T follicular helper cell (primary cell): ENCODE measurements around the gene SORD.
"Not testable (repeated sequence)": the region's sequence is repeated elsewhere in the genome, so short reads cannot be mapped to it uniquely, and the experiment has no call there.

Experiments
- DNase-seq: peaks from one replicate; pipeline ENCODE4 v3.0.0-alpha.2; 2020; ENCODE audit warnings: low read depth

SORD gene

DNA sequence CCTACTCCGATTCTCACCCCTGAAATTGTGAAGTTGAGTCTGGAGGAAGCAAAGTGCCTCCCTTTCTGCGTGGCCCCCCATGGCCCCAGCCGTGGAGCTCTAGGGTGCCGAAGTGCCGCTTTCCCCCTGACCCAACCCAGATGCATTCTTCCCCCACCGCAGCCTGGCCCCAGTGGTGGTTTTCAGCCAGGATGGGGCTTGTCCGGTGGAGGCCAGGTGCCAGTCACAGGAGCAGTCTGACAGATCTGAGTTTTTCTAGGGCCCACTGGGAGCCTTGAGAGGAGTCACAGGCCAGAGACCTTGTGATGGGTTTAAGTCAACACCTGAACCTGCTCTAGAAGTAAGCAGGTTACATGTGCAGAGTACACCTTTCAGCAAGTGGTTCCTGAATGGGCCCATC is 39.3 kb downstream of the SORD start:
- not testable (repeated sequence) for DNase-seq

DNA sequence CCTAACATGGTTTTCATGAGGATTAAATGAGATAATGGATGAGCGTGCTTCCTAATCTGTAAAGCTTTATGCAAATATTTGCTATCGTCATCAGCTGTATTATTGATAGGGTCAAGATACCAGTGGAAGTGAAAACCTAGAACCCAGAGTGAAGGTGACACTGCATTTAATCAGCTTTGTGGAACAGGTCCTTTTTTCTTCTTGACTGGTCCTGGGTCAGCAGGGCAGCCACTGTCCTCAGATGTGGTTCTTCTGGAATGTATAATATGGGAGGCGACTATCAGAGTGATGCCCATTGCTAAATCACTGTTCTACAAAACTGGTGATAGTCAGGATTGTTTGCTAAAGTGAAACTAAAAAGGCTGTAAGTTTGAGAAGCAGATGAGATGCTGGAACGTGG is 41.4 kb downstream of the SORD start:
- no peak for DNase-seq

DNA sequence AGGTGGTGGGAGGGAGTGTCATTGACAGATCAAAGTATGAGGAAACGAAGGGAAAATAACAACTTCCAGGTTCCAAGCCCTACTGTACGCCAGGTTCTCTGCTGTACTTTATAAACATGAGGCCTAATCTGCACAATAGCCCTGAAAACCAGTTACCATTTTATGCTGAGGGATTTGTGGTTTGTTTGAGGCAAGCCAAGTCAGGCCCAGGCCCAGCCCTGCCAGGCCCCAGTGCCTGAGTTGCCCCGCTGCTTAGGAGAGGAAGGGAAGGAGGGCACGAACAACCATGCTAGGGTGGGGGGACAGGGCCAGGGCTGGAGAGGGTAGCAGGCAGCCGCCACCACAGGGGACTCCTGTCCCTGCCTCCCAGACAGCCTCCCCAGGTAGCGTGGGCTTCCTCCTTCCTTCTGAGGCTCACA is 47.0 kb downstream of the SORD start:
- not testable (repeated sequence) for DNase-seq

DNA sequence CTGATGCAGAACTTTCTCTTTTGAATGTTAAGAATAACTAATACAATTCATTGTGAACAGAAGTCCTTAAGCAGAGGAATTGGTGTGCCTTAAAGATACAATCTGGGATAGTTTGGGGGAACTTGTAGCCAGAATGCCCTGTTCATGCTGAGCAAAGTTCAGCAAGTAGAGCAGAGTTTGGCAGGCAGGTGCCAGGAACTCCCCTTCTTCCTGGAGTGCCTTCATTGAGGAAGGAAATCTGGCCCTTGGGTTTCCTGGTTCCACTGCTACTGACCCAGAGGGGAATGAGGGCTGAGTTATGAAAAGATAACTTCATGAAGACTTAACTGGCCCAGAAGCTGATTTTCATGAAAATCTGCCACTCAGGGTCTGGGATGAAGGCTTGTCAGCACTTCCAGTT is 50.6 kb downstream of the SORD start:
- DNase-seq = not testable (repeated sequence)

DNA sequence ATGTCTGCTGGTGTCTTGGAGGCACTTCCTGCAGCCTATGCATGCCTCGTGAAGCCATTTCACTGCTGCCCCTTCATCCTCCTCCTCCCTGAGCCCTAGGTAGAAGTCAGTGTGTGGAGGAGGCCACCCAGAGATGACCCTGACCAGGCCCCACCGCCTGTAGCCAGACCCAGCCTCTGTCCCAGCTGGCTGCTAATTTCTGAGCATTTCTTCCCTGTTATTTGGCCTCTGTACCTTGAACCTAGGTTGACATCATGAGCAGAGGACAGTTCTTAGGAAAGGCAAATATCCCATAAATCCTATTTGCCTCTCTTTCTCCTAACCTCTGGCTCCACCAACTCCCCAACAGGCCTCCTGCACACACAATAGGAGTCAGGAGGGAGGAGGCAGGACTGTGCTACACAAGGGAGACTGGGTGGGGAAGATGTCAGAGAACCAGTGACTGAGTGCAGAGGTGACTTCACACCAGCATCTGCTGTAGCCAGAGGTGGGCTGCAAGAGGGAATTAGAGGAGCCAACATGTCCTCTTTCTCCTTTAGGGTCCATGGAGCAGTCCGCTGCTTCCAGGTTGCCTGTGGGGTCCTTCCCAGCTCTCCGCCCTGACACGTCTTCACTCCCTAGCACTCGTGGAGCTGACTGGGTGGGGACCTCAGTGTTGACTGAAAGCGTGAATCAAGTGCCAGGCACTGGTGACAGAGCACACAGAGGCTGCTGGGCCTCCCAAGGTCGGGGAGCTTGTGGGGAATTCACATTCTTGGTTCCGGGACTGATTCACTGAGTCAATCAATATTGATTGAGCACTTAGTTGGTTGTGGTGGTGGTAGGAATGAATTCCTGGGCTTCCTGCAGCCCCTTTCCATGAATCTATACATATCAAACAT is 52.7 kb downstream of the SORD start:
- not testable (repeated sequence) for DNase-seq

DNA sequence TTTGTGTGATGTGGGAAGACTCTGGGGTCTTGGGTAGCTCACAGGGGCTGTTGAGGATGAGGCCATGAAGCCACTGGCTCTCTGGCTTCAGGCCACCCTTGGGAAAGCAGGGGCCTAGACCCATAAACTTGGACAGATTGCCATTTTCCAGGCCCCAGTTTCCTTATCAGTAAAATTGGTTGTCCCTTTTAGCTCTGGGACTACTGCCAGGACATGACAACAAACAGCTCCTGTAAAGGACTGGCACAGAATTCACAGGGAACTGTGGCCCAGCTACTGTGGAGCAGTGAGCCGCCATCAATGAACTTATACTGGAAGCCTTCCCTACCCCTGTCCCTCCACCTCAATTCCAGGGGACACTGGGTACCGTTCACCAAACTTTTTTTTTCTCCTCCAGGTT is 54.4 kb downstream of the SORD start:
- DNase-seq = not testable (repeated sequence)

DNA sequence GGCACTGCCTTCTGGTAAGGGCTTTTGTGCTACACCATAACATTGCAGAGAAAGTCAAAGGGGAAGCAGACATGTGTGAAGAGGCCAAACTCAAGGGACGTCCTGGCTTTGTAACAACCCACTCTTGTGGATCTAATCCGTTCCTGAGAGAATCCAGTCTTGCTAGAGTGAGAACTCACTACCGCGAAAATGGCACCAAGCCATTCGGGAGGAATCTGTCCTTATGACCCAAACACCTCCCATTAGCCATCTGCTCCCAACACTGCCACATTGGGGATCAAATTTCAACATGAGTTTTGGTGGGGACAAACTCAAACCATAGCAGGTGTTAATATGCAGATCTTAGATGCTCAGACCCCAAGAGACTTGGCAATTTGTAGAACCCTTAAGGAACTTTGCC is 56.2 kb downstream of the SORD start:
- not testable (repeated sequence) for DNase-seq

DNA sequence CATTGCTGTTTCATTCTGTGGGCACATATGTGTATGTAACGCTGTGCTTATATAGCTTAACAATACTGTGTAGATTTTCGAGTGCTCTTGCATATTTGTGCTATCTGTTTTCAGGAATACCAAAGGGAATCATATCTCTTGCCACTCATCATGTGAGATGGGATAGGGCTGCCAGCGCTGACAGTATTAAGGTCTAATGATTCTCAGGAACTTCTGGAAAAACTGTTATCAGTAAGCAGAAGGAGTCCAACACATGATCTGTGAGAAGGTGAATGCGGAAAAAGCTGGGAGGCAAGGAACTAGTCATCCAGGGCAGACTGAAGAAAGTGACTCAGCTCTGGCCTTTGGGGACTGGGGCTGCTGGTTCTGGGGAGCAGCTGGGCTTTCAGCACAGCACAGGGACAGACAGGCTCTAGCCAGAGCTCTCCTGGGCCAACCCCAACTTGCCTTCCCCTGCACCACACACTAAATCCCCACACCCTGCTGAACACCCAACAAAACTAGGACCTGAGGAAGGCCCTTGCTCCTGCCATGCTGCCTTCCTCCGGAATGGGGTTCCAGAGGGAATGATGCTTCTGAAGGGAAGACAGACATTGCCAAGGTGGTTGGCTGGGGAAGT is 56.7 kb downstream of the SORD start:
- not testable (repeated sequence) for DNase-seq

DNA sequence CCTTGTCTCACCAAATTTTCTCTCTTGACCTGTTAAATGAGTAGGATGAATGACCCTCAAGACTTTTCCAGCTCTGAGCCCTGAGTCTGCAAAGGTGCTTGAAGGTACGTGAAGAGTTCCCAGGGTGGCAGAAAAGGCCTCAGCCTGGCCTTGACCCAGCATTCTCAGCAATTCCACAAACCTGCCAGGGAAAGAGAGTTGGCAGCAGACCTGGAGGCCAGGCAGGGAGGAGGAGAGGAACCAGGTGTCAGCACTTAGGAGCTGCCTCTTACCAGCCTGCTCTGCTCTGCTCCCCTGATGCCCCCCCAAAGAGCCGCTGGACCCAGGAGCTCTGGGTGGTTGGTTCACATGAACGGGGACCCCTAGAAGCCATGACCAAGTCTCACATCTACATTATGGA is 57.6 kb downstream of the SORD start:
- DNase-seq = not testable (repeated sequence)

DNA sequence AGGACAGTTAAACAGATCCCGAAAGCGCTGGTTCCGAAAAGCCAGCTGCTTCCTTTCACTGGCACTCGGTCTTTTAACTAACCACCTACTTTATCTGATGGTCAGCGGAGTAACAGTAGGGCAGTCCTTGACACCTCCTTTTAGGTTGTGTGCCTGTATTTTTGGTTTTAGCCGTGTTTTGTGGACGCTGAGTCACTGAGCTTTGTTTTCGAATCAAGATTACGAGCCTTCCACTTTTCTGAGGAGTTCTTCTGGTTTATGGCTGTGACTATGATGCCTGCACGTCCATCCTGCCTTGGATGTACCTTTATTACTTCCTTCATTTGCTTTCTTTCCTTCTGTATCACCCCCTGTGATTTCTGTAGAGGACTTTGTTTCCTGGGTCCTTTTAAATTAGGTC is 59.4 kb downstream of the SORD start:
- not testable (repeated sequence) for DNase-seq

DNA sequence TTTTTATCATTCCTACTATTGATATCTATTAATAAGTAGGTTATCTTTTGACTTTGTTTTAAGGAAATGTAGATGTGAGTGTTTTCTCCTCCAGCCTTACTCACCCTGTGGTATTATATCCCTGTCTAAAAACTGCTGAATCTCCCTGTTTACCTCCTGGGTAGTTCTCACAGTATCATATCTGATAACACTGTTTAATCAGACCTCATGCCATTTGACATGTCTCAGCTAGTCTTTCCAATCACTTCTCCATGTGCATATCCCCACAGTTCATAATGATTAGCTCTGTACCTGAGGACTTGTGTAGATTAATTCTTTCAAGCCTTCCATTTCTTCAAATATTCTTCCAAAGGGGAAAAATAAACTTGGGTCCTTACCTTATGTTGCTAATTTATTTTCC is 60.2 kb downstream of the SORD start:
- DNase-seq = no peak

DNA sequence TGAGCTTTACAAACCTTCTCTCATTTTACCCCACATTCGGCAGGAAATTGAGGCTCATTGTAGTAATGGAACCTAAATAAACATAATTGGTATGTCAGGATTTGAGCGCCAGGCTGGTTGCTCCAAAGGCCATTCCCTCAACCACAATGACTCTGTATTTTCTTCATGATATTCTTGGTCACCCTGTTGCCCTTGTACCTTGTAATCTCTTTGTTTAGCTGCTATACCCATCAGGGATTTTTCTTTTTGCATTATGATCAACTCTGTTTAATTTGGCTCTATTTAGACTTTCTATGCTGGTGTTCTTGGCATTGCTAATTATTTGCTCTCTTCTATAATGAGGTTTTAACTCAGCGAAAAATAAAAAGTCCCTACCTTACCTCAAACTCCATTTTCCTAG is 61.2 kb downstream of the SORD start:
- no peak for DNase-seq

DNA sequence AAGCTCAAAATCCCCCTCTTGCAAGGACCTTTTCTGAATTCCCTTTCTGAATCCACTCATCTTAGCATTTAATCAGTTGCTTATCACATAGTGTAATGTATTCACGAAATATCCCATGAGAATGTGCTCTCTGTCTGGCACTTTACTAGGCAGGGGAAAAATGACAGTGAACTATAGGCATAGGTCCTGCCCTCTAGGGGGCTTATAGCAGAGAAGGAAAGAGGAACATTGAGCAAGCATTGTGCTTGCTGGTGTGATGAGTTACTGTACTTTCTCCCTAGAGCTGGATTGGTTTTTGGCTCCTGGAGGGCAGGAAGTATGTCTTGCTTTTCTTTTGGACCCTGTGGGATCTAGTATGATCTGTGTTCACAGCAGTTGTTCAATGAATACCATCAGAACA is 64.5 kb downstream of the SORD start:
- no peak for DNase-seq

DNA sequence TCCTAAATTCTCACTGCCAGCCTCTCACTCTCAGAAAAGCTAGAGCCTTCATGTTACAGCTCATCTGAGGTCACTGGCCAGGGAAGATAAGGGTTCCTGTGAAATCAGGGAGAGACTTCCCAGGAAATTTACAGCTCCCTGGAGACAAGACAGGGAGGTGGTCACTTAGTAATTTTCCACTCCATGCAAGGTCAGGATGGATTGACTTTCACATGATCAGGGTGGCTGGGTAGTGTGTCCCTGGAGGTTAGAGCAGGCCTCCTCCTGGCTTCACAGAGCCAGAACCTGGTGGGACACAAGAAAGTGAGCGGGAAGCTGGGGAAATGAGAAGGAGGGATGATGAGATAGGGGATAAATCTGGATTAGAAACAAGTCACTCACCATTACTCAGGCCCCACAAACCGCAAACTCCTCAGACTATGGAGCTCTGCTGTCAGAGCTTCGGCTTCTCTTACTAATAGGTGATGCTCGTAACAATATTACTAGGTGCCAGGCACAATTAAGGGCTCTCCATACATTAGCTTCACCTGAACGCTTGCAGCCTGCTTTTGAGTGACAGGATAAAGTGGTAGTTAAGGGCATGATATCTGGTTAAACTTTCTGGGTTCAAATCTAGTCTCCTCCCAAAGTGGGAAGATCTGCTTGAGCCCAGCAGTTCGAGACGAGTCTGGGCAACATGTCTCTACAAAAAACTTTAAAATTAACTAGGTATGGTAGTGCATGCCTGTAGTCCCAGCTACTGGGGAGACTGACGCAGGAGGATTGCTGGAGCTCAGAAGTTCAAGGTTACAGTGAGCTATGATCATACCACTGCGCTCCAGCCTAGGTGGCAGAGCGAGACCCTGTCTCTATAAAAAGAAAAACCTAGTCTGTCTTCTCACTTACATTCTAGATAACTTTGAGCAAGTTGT is 66.1 kb downstream of the SORD start:
- DNase-seq = no peak

DNA sequence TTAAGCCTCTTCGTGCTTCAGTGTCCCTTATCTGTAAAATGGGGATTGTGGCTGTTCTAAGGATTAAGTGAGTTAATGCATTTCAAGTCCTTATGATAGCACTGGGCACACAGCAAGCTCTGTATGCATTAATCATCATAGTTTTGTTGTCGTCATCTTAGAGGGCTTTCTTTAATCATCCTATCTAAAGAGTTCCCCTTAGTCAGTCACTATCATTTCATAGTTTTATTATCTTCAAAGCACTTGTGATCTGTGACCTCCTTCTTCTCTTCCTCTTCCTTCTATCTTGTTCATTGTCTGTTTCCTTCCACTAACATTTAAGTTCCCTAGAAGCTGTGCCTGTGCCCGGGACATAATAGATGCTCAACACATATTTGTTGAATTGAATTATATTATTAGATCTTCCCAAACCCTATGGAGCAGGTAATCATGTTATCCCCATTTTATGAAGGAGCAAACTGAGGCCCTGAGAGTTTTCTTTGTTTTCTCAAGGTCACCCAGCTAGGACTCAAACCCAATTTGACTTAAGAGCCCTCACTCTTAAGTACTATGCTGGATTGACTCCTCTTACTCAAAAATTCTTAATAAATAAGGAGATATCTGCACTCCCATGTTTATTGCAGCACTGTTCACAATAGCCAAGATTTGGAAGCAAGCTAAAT is 66.8 kb downstream of the SORD start:
- DNase-seq = no peak

DNA sequence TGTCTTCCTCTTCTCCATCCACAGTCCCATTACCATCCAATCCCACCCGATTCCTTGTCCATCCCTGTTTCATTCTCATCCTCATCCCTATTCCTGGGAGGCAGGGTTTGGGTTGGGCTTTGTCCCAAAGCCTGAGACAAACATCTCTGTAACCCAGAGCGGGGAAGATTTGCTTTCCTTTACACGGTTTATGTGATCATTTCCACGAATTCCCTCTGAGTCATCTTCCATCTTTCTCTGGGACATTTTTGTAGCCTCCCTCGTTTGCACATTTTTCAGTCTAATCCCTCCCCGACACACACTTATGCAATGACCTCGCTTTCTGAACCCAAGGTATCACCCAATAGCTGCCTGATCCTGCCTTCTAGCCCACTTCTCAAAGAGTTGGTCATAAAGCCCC is 68.2 kb downstream of the SORD start:
- no peak for DNase-seq

DNA sequence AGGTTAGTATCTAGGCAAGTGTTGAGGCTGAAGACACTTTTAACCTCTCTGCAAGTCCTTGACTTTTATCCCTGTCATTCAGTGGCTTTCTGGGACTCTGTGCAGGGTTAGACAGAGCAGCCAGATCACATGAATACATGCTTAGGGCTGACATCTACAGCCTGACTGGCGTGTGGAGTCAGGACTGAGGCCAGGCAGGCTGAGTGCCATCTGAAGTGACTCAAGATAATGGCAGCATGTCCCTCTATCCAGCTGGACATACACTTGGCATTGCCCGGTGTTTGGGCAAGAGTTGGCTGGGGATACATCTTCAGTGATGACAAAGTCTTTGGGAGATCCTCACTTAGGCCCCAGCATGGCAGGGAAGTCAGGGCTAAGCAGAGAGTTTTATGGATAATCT is 68.6 kb downstream of the SORD start:
- DNase-seq = no peak

DNA sequence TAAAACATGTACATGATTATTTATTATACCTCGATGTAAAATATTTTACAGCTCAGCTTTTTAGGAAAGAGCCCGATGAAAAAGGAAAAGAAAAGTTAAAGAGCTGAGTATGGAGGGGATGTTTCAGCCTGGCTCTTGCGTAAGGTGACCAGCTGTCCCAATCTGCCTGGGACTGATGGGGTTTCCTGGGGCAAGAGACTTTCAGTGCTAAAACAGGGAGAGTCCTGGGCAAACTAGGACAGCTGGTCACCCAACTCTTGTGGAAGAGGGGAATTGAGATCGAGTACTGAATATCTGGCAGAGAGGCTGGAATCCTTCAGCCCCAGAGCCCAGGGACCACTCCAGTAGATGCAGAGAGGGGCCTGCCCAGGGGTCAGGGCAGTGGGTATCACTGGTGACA is 70.0 kb downstream of the SORD start:
- no peak for DNase-seq

DNA sequence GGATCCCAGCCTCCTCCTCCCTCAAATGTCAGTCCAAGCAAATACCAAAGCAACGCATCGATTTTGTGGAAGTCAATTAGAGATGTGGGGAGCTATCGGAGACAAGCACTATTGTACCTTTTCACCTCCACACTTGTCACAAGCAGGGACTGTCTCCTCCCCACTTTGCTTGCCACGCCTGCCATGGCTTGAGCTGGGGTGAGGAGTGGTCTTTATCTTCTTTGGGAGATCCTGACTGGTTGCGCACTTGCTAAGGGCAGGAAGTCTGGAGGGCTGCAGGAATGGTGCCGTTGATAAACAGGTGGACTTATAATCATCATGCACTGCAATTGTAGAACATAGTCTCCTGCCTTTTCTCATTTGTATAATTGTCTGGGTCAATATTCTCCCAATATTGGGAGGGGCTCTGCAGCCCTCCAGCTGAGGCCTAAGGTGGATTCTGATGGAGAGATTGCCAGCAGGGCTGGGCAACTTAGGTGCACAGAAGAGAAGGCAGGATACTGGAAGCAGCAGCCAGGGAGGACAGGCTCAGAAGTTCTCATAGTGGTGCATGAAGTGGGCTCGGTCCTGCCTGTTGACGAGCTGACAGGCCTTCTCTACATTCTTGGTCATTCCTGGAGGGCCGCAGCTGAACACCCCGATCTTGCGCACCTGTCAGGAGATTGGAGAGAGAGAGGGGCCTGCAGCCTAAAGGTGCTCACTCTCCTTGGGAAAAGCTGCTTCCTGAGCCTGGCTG is 70.8 kb downstream of the SORD start:
- DNase-seq = no peak

DNA sequence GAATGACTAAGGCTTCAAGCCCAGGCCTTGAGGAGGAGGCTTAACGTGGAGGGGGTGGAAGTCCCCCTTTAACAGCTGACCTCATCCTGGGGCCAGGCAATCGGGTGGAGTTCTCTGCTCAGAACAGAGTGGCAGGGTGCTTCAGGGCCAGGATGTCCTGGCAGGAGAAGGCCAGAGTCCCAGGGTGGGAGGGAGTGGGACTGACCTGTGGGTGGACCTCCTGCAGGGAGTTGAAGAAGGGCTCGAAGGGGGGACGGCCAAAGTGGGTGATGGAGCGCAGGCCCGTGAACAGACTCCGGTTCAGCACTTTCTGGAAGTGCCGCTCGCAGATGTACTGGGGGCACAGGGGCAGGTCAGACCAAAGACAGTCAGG is 71.3 kb downstream of the SORD start:
- DNase-seq = no peak

DNA sequence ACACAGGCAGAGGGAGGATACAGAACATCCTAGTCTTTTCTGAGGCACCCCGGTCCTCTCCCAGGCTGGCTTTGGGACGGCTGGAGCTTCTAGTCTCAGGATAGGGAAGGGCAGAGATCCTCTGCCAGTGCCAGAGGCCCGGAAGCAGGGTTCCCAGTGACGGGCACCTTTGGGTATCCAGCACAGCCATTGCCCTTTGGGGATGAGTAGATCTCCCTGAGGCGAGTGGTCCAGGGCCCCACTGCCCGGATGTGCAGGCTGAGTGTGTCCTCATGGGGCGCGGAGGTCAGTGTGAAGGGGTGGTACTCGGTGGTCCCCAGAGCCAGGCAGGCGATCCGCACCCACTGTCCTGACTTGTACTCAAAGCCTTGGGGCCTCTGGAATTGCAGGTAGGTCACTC is 72.7 kb downstream of the SORD start:
- no peak for DNase-seq
